ENCODE data around the gene SRL.

SRL gene

DNA sequence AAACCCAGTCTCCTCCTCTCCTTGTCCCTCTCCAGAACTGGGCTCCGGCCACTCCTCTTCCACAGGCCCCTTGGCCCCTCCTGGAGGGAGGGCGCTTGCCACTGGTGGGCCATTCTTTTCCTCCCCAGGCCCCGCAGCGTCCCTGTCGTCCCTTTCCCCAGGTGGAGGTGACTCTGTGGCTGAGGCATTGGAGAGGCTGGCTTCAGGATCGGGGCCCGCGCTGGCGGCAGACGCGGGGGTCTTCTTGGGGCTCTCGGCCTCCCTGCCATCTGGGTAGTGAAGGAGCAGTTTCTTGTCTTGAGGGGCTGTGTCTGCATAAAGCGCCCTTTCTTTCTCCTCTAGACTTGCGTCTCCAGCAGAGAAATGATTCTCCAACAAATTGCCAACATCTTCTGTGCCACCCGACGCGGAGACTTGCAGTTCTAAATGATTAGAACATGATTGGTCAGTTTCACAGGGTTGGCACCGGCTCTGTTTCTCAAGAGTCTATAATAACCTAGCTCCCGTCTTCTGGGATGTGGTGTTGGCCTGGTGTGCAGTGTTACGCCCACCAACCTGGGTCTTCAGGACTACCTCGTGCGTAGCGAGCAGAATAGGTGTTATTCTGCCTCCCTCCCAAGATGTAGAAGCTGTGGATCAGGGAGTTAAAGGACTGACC, 34.1 kb downstream of the SRL start:
- Histone ChIP-seq H3K27ac (ENCODE audit: low read length) (no peak overlapping the region), H3K9me3 (ENCODE audit: insufficient read depth, low read depth, low read length) (no peaks in the 10 kb centered on the region), H3K4me1 (ENCODE audit: insufficient read depth, low read length) (no peaks in the 10 kb centered on the region), H3K27me3 (ENCODE audit: insufficient read depth, low read length) (no peaks in the 10 kb centered on the region), H3K4me3 (ENCODE audit: low read length) (no peak overlapping the region), H3K9ac (ENCODE audit: low read depth, low read length) (no peak overlapping the region), H3K36me3 (ENCODE audit: insufficient read depth, low read depth, low read length) (no peaks in the 10 kb centered on the region)

DNA sequence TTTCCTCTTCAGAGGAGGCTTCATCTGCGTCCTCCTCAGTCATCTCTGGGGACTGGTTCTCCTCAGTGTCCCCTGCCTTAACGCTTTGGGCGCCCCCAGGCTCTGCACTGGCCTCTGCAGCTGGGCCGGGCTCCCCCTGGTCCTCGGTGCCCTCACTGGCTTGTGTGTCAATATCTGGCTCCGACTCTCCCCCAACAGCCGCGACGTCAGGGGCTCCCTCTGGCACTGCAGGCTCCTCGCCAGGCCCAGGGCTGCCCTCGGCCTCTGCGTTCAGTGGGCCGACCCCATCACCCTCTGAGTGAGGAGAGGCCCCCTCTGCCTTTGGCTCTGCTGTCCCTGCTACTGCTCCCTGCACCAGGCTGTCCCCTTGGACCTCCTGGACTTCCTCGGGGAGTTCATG, 34.7 kb downstream of the SRL start:
- Histone ChIP-seq H3K4me1 (ENCODE audit: insufficient read depth, low read length) (no peaks in the 10 kb centered on the region), H3K27me3 (ENCODE audit: insufficient read depth, low read length) (no peaks in the 10 kb centered on the region), H3K4me3 (ENCODE audit: low read length) (no peak overlapping the region), H3K9ac (ENCODE audit: low read depth, low read length) (no peak overlapping the region), H3K36me3 (ENCODE audit: insufficient read depth, low read depth, low read length) (no peaks in the 10 kb centered on the region), H3K27ac (ENCODE audit: low read length) (no peak overlapping the region), H3K9me3 (ENCODE audit: insufficient read depth, low read depth, low read length) (no peaks in the 10 kb centered on the region)

DNA sequence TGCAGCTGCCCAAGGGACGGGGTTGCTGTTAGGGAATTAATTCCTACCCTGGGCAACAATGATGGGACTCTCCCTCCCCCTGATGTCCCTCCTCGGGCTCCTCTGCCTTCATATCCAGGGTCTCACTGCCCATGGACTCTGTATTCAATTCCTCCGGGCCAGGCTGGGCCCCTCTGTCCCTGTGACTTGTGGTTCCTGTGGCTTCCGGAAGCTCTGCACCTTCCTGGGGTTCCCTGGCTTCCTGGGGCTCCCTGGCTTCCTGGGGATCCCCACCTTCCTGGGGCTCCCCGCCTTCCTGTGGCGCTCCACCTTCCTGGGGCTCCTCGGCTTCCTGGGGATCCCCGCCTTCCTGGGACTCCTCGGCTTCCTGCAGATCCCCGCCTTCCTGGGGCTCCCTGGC, 35.2 kb downstream of the SRL start:
- Histone ChIP-seq H3K36me3 (ENCODE audit: insufficient read depth, low read depth, low read length) (no peaks in the 10 kb centered on the region), H3K27me3 (ENCODE audit: insufficient read depth, low read length) (no peaks in the 10 kb centered on the region), H3K9ac (ENCODE audit: low read depth, low read length) (no peak overlapping the region), H3K4me3 (ENCODE audit: low read length) (no peak overlapping the region), H3K9me3 (ENCODE audit: insufficient read depth, low read depth, low read length) (no peaks in the 10 kb centered on the region), H3K4me1 (ENCODE audit: insufficient read depth, low read length) (no peaks in the 10 kb centered on the region), H3K27ac (ENCODE audit: low read length) (no peak overlapping the region)

DNA sequence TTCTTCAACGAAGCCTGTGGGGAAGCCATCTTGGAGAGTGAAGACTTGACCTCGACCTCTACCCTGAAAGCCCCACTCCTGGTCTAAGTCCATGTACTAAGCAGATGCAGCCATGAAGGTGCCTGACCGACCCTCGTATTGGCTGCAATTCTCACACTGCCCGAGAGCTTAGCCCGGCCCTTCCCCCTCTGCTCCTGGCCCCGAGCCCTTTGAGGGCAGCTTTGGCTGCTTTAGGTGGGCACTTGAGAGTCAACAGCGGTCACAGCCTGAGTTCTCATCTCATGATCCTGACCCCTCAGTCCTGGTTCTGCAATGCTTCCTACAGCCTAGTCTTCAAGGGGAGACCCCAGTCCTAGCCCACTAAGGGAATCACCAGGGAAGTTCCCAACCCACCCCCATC, 35.9 kb downstream of the SRL start:
- Histone ChIP-seq H3K9ac (ENCODE audit: low read depth, low read length) (no peak overlapping the region), H3K4me3 (ENCODE audit: low read length) (no peak overlapping the region), H3K4me1 (ENCODE audit: insufficient read depth, low read length) (no peaks in the 10 kb centered on the region), H3K27me3 (ENCODE audit: insufficient read depth, low read length) (no peaks in the 10 kb centered on the region), H3K27ac (ENCODE audit: low read length) (no peak overlapping the region), H3K9me3 (ENCODE audit: insufficient read depth, low read depth, low read length) (no peaks in the 10 kb centered on the region), H3K36me3 (ENCODE audit: insufficient read depth, low read depth, low read length) (no peaks in the 10 kb centered on the region)

DNA sequence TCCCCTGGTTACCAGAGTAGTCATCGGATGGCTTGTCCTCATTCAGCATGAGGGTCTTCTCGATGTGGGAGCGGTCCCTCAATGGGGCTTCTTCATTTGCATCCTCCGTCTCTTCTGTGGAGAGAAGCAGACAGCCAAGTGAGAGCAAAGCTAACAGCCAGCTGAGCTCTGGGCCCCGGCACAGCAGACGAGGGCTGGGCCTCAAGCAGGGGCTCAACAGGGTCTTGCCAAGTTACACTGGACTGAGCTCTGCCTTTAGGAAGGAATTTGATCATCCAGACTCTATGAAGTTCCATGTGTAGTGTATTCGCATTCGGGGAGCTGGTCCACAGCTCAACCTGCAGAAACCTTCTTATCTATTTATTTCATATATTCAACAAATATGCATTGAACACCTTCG, 37.4 kb downstream of the SRL start:
- no peaks in the 10 kb centered on the region for H3K36me3 ChIP-seq (ENCODE audit: insufficient read depth, low read depth, low read length)
- no peaks in the 10 kb centered on the region for H3K9me3 ChIP-seq (ENCODE audit: insufficient read depth, low read depth, low read length)
- no peak overlapping the region for H3K4me3 ChIP-seq (ENCODE audit: low read length)
- no peak overlapping the region for H3K9ac ChIP-seq (ENCODE audit: low read depth, low read length)
- no peaks in the 10 kb centered on the region for H3K4me1 ChIP-seq (ENCODE audit: insufficient read depth, low read length)
- no peaks in the 10 kb centered on the region for H3K27me3 ChIP-seq (ENCODE audit: insufficient read depth, low read length)
- H3K27ac ChIP-seq (ENCODE audit: low read length) = no peak overlapping the region

DNA sequence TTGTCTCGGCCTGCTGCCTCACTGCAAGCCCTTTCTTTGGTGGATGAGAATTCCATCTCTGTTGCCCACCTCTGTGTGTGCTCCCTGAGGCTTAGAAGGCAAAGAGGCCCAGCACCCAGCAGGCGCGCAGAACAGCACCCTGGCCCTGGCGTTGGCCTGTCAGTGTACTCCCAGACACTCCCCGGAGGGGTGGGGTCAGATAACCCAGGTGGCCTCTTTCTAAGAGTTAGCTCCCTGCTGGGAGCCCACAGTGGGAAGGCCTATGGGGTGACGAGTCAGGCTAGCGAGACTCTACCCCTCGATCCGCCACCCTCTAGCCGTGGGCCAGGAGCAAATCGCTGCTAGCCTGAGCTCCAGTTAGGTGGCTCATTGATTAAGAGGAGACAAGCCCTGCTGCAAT, 38.1 kb downstream of the SRL start:
- Histone ChIP-seq H3K27me3 (ENCODE audit: insufficient read depth, low read length) (no peaks in the 10 kb centered on the region), H3K36me3 (ENCODE audit: insufficient read depth, low read depth, low read length) (no peaks in the 10 kb centered on the region), H3K27ac (ENCODE audit: low read length) (no peak overlapping the region), H3K9ac (ENCODE audit: low read depth, low read length) (no peak overlapping the region), H3K4me3 (ENCODE audit: low read length) (no peak overlapping the region), H3K9me3 (ENCODE audit: insufficient read depth, low read depth, low read length) (no peaks in the 10 kb centered on the region), H3K4me1 (ENCODE audit: insufficient read depth, low read length) (no peaks in the 10 kb centered on the region)

DNA sequence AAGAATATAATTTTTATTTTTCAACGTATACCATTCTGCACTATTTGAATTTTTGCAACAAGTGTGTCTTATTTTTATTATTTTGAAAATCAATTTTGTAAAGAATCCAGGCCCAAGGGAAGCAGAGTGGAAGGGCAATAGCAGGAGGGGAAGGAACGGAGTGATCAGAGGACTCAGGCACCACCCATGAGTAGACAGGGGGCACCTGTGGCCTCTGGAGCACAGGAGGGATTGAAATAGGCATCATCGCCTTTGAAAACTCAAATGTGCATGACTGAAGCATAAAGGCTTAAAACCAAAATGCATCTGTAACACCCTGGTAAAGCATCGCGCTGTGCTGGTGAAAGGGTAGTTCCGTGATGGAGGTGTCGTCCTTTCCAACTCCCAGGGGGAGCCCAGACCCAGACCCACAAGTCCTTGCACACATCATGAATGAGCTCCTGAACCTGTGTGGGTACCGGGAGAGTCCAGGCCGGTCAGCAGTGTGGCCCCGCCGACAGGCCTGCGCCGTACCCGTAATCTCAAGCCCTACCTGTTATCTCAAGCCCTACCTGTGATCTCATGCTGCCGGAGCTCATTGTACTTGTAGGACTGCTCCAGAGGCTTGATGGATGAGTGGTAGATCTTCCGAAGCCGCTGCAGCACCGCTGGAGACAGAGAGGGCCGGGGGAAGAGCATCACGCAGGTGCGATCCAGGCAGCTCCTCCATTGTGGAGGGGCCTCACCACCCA, 39.1 kb downstream of the SRL start:
- Histone ChIP-seq H3K4me1 (ENCODE audit: insufficient read depth, low read length) (no peaks in the 10 kb centered on the region), H3K4me3 (ENCODE audit: low read length) (no peak overlapping the region), H3K27me3 (ENCODE audit: insufficient read depth, low read length) (no peaks in the 10 kb centered on the region), H3K9me3 (ENCODE audit: insufficient read depth, low read depth, low read length) (no peaks in the 10 kb centered on the region), H3K36me3 (ENCODE audit: insufficient read depth, low read depth, low read length) (no peaks in the 10 kb centered on the region), H3K27ac (ENCODE audit: low read length) (no peak overlapping the region), H3K9ac (ENCODE audit: low read depth, low read length) (no peak overlapping the region)

DNA sequence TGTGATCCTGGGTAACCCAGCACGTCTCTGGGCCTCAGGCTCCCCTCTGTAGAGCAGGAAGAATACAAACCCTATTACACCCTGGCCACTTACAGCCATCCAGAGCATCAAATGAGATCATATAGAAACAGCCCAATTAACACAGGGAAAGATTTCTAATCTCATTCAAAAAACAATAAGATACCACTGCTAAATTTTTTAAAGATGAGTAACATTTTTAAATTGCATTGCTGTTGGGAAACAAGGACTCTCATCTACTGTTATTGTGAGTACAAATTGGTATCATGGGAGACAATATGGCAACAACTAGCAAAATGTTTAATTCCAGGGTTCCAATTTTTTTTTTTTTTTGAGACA, 41.1 kb downstream of the SRL start:
- H3K27me3 ChIP-seq (ENCODE audit: insufficient read depth, low read length) = no peaks in the 10 kb centered on the region
- H3K9ac ChIP-seq (ENCODE audit: low read depth, low read length) = no peak overlapping the region
- no peak overlapping the region for H3K4me3 ChIP-seq (ENCODE audit: low read length)
- no peaks in the 10 kb centered on the region for H3K9me3 ChIP-seq (ENCODE audit: insufficient read depth, low read depth, low read length)
- no peak overlapping the region for H3K27ac ChIP-seq (ENCODE audit: low read length)
- H3K36me3 ChIP-seq (ENCODE audit: insufficient read depth, low read depth, low read length) = no peaks in the 10 kb centered on the region
- no peaks in the 10 kb centered on the region for H3K4me1 ChIP-seq (ENCODE audit: insufficient read depth, low read length)

DNA sequence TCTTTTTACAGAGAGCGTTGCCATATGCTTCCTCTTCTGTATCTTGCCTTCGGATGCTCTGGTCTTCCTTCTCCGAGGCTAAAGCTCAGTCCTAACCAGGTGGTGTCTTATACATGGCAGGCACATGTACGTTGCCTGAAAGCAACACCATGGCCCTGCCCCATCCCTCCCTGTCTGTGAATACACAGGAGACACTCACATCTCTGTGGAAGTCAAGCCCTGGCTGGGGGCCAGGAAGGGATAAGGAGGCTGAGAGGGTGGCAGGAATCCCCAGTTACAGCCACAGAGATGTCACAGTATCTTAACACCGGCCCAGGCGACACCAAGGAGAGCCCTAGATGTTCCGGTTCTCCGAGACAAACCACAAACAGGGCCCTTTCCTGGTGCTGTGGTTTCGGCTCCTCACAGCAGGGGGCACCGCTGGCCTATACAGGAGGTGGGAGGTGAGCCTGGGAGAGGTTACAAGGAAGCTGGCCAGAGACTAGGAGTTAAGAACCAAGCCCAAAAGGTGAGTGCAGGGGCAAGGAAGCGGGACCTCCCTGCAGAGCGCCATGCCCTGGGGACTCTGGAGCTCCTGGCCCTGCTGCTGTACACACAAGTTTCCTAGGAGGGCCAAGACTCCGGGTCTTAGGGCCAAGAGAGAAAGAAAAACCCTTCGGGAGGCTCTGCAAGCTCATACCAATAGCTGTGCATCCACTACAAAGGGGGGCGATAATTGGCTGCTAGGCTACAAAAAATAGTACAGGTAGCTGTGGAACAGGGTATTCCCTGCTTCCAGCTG, 41.7 kb downstream of the SRL start:
- H3K4me3 ChIP-seq (ENCODE audit: low read length) = no peak overlapping the region
- no peak overlapping the region for H3K27ac ChIP-seq (ENCODE audit: low read length)
- H3K9me3 ChIP-seq (ENCODE audit: insufficient read depth, low read depth, low read length) = no peaks in the 10 kb centered on the region
- H3K4me1 ChIP-seq (ENCODE audit: insufficient read depth, low read length) = no peaks in the 10 kb centered on the region
- no peaks in the 10 kb centered on the region for H3K27me3 ChIP-seq (ENCODE audit: insufficient read depth, low read length)
- H3K9ac ChIP-seq (ENCODE audit: low read depth, low read length) = no peak overlapping the region
- no peaks in the 10 kb centered on the region for H3K36me3 ChIP-seq (ENCODE audit: insufficient read depth, low read depth, low read length)

DNA sequence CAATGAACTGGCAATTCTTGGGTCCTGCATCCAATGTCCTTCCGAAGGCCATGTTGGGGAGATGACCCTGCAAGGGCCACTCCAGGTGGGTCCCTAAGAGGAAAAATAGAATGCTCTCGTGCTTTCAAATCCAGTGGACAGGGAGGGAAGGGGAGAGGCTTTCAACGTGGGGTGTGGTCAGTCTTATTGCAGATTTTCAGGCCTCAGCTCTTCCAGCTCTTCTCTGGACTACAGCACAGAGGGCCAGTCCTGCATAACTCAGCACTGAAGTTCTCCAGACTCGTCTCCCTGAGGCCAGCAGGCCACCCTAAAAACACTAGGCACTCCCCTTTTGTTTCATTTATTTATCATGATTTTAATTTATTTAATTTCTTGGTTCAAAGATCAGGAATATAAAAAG, 43.1 kb downstream of the SRL start:
- Histone ChIP-seq H3K4me3 (ENCODE audit: low read length) (no peak overlapping the region), H3K27ac (ENCODE audit: low read length) (no peak overlapping the region), H3K36me3 (ENCODE audit: insufficient read depth, low read depth, low read length) (no peaks in the 10 kb centered on the region), H3K4me1 (ENCODE audit: insufficient read depth, low read length) (0 out of 2 replicates have a peak, but pooled peaks cover 3% of the 10 kb centered on the region), H3K27me3 (ENCODE audit: insufficient read depth, low read length) (no peaks in the 10 kb centered on the region), H3K9me3 (ENCODE audit: insufficient read depth, low read depth, low read length) (no peaks in the 10 kb centered on the region), H3K9ac (ENCODE audit: low read depth, low read length) (no peak overlapping the region)

DNA sequence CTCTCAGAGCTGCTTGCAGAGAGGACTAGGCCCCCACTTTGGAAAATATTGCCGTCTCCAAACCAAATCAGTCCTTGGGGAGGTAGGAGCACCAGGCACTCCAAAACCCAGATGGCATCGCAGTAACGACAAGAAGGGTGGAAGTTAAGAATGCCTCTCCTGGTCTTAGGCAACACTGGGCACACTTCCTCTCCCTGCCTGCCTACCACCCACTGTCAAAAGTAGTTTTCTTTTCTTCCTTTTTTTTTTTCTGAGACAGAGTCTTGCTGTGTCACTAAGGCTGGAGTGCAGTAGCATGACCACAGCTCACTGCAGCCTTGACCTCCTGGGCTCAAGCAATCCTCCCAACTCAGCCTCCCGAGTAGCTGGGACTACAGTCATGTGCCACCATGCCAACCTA, 47.2 kb downstream of the SRL start:
- H3K9ac ChIP-seq (ENCODE audit: low read depth, low read length) = no peak overlapping the region

DNA sequence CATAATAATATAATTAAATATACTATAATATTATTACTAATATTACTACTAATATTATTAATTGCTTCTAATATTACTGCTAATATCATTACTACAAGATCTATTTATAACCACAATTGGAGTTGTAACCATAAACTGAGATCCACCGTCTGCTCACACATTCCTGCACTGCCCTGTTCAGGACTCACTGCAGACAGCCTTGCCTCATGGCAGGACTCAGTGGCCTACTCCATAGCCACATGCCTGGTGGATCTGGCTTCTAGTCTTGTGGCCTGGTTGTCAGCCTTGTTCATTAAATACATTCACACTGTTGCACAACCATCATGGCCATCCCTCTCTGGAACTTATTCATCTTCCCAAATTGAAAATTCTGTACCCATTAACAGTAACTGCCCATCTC, 48.0 kb downstream of the SRL start:
- H3K9ac ChIP-seq (ENCODE audit: low read depth, low read length) = no peak overlapping the region
- H3K36me3 ChIP-seq (ENCODE audit: insufficient read depth, low read depth, low read length) = no peaks in the 10 kb centered on the region
- H3K4me1 ChIP-seq (ENCODE audit: insufficient read depth, low read length) = 0 out of 2 replicates have a peak, but pooled peaks cover 3% of the 10 kb centered on the region
- no peak overlapping the region for H3K27ac ChIP-seq (ENCODE audit: low read length)
- H3K9me3 ChIP-seq (ENCODE audit: insufficient read depth, low read depth, low read length) = no peaks in the 10 kb centered on the region
- no peak overlapping the region for H3K4me3 ChIP-seq (ENCODE audit: low read length)
- H3K27me3 ChIP-seq (ENCODE audit: insufficient read depth, low read length) = peaks cover 7% of the 10 kb centered on the region; the same call in 1 of the 2 replicates

More for the DNA sequence above, 47.2 kb downstream of the SRL start:
- Histone ChIP-seq H3K4me1 (ENCODE audit: insufficient read depth, low read length) (0 out of 2 replicates have a peak, but pooled peaks cover 3% of the 10 kb centered on the region), H3K27me3 (ENCODE audit: insufficient read depth, low read length) (peaks cover 5% of the 10 kb centered on the region; the same call in 1 of the 2 replicates), H3K4me3 (ENCODE audit: low read length) (no peak overlapping the region), H3K36me3 (ENCODE audit: insufficient read depth, low read depth, low read length) (no peaks in the 10 kb centered on the region), H3K27ac (ENCODE audit: low read length) (no peak overlapping the region), H3K9me3 (ENCODE audit: insufficient read depth, low read depth, low read length) (no peaks in the 10 kb centered on the region)

All from iPS-20b (cell line).